ENCODE results near the gene BIVM. TPM values are rescaled to one million over a fixed set of nuclear protein-coding genes. Genes with fewer than 3 reads are reported as not detected.

The BIVM gene
- total RNA-seq, 1 donor from 2014 or later = 7.9 TPM

DNA sequence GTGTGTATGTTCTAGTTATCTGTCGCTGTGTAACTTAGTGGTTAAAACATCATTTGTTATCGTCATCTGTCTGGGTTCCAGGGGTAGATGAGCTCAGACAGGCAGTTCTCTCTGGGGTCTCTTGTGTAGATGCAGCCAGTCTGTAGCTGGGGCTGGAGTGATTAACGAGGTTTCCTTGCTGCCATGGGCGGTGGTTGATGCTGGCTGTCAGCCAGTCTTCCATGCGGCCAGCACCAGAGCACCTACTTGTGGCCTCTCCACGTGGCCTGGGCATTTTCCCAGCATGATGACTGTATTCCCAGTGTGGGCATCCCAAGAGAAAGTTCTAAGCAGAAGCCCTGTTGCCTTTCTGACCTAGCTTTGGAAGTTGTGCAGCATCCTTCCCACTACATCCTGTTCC, 57.6 kb downstream of the BIVM start:
- TF ChIP-seq, protein P1, sequence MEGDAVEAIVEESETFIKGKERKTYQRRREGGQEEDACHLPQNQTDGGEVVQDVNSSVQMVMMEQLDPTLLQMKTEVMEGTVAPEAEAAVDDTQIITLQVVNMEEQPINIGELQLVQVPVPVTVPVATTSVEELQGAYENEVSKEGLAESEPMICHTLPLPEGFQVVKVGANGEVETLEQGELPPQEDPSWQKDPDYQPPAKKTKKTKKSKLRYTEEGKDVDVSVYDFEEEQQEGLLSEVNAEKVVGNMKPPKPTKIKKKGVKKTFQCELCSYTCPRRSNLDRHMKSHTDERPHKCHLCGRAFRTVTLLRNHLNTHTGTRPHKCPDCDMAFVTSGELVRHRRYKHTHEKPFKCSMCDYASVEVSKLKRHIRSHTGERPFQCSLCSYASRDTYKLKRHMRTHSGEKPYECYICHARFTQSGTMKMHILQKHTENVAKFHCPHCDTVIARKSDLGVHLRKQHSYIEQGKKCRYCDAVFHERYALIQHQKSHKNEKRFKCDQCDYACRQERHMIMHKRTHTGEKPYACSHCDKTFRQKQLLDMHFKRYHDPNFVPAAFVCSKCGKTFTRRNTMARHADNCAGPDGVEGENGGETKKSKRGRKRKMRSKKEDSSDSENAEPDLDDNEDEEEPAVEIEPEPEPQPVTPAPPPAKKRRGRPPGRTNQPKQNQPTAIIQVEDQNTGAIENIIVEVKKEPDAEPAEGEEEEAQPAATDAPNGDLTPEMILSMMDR (IDR thresholded peaks at IDR 0.05; ENCODE audit: insufficient read depth, low read length, severe bottlenecking) = no peak
- Histone ChIP-seq H3K4me3 (ENCODE audit: low read depth, low read length) (no peak overlapping the region), H3K27me3 (ENCODE audit: control insufficient read depth, insufficient read depth, low read length) (no peaks in the 10 kb centered on the region), H3K36me3 (ENCODE audit: control insufficient read depth, insufficient read depth, low read length) (peaks cover 14% of the 10 kb centered on the region)
- FAIRE-seq = no peak
- peak; percentile 16 for DNase-seq (ENCODE audit: low read depth)

DNA sequence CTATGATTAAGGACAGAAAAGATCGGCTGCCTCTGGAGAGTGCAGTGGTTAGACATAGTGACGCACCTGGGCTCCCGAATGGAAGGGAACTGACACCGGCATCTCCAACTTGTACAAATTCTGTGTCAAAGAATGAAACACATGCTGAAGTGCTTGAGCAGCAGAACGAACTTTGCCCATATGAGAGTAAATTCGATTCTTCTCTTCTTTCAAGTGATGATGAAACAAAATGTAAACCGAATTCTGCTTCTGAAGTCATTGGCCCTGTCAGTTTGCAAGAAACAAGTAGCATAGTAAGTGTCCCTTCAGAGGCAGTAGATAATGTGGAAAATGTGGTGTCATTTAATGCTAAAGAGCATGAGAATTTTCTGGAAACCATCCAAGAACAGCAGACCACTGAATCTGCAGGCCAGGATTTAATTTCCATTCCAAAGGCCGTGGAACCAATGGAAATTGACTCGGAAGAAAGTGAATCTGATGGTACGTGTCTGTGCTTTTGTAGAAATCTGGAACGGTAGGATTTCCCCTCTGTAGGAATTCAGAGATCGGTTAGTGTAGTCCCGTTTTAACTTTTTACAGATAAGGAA, 63.8 kb downstream of the BIVM start:
- DNase-seq (ENCODE audit: low read depth) (no peak), FAIRE-seq (no peak)
- Histone ChIP-seq H3K36me3 (ENCODE audit: control insufficient read depth, insufficient read depth, low read length) (peaks cover 25% of the 10 kb centered on the region), H3K27me3 (ENCODE audit: control insufficient read depth, insufficient read depth, low read length) (no peaks in the 10 kb centered on the region), H3K4me3 (ENCODE audit: low read depth, low read length) (no peak overlapping the region)
- TF ChIP-seq, protein P1 (IDR thresholded peaks at IDR 0.05; ENCODE audit: insufficient read depth, low read length, severe bottlenecking) = no peak

DNA sequence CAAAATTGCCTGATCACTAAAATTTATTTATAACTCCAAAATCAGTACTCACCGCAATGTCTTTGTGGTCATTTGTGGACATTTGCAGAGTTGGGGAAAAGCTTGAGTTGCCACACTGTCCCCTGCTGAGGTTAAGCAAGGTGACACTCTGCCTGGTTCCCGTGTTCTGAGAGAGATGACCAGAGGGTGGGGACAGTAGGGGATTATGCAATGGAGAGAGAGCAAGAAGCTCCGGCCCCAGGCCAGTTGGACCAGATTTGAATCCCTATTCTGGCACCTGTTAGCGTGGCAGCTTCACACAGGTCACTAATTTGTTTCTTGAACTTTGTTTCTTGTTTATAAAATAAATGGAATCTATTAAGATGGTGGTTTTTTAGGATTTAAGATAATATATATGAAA, 64.7 kb downstream of the BIVM start:
- peaks cover 26% of the 10 kb centered on the region for H3K36me3 ChIP-seq (ENCODE audit: control insufficient read depth, insufficient read depth, low read length)

DNA sequence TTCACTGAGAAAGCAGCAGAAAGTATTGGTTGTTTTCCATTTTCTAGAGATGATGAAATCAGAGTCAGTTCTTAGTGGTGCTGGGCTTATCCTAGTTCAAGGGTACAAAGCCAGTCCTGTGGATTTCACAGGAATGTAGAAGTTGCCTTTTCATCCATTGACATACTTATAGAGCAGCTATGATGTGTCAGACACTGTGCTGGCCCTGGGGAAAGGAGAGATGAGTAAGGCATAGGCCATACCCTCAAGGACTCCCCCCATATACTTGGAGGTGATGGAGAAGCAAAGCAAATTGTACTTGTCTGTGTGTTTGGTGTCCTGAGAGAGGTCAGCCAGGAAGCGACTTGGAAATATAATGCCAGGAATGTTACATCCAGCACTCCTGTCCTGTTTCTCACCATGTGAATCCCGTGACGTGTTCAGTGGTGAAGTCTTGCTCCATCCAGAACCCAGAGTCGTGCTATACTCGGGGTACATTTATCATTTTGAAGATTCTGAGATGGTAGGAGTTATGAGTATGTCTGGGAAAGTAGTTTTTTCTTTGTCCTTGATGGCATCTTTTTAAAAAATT, 69.5 kb downstream of the BIVM start:
- Histone ChIP-seq H3K4me3 (ENCODE audit: low read depth, low read length) (no peak overlapping the region), H3K27me3 (ENCODE audit: control insufficient read depth, insufficient read depth, low read length) (no peaks in the 10 kb centered on the region), H3K36me3 (ENCODE audit: control insufficient read depth, insufficient read depth, low read length) (peaks cover 17% of the 10 kb centered on the region)
- DNase-seq (ENCODE audit: low read depth) (no peak), FAIRE-seq (no peak)
- TF ChIP-seq, protein P1 (IDR thresholded peaks at IDR 0.05; ENCODE audit: insufficient read depth, low read length, severe bottlenecking) = no peak

More for the DNA sequence above, 64.7 kb downstream of the BIVM start:
- Histone ChIP-seq H3K27me3 (ENCODE audit: control insufficient read depth, insufficient read depth, low read length) (no peaks in the 10 kb centered on the region), H3K4me3 (ENCODE audit: low read depth, low read length) (no peak overlapping the region)
- TF ChIP-seq, protein P1 (IDR thresholded peaks at IDR 0.05; ENCODE audit: insufficient read depth, low read length, severe bottlenecking) = no peak
- DNase-seq (ENCODE audit: low read depth) = no peak
- no peak for FAIRE-seq

DNA sequence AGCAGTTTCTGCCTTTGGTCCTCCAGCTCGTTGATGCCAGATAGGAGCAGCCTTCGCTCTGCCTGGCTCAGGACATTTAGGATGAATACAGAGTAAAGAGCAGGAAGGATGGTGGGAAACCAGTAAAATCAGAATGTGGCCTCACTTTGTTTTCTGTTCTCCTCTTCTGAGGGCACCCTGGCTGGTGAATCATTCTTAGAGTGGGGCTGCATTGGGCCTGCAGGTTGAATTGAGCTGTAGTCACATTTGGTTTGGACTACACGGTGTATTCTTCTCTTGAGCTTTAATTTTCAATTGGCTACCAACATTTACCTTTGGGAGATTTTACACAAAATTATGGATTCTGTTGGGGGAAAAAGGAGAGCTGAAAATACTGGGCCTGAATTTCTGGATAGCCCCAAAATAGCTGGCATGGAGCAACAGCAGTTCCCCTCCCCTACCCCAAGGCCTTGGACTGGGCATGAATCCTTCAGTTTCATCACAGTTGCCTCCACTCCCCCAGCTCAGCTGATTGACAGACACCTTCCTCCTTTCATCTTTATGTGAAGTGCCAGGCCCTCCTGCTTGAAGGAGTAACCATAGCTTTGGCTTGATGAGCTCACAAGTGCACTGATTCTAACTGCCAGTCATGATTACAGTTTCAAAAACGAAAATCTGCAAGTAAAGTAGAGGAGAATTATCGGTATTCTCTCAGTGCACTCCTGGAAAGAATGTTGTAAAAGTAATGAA, 71.2 kb downstream of the BIVM start:
- no peak for FAIRE-seq
- H3K4me3 ChIP-seq (ENCODE audit: low read depth, low read length) = no peak overlapping the region
- TF ChIP-seq, protein P1 (IDR thresholded peaks at IDR 0.05; ENCODE audit: insufficient read depth, low read length, severe bottlenecking) = no peak
- H3K36me3 ChIP-seq (ENCODE audit: control insufficient read depth, insufficient read depth, low read length) = peaks cover 13% of the 10 kb centered on the region
- no peak for DNase-seq (ENCODE audit: low read depth)
- no peaks in the 10 kb centered on the region for H3K27me3 ChIP-seq (ENCODE audit: control insufficient read depth, insufficient read depth, low read length)

All from bronchial epithelial cell (primary cell).